ENCODE results near the gene ELMOD3.

The ELMOD3 gene

GRCh38 chr2:85354286-85355072 is at the start of gene ELMOD3, which contains the start of gene RETSAT (continued):
- TF ChIP-seq OSR2 (tag by site-specific recombination; IDR thresholded peaks at IDR 0.05) = no peak
- no peak for TF ChIP-seq ZBTB20 (tag by site-specific recombination; IDR thresholded peaks at IDR 0.05)
- TF ChIP-seq ZNF510 (tag by site-specific recombination; IDR thresholded peaks at IDR 0.05; ENCODE audit: insufficient replicate concordance) = no peak
- peak; percentile 71 for TF ChIP-seq PRDM10 (tag by site-specific recombination; IDR thresholded peaks at IDR 0.05)

- Histone ChIP-seq H3K4me3 (ENCODE audit: low read depth, low read length) (no peak overlapping the region), H3K36me3 (ENCODE audit: control insufficient read depth in 2 of 2, insufficient read depth in 1 of 2, low read length in 2 of 2) (peaks cover 0 to 26% of the 10 kb centered on the region in 2 experiments; a peak in 1 of 3 replicates), H3K4me1 (ENCODE audit: control insufficient read depth, insufficient read depth, low read length) (no peaks in the 10 kb centered on the region), H3K27ac (ENCODE audit: extremely low read depth, low read depth, low read length) (no peak overlapping the region), H3K9me3 (ENCODE audit: control insufficient read depth, insufficient read depth, low read depth, low read length) (no peaks in the 10 kb centered on the region)
- no peak for TF ChIP-seq EGR2 (tag by site-specific recombination; IDR thresholded peaks at IDR 0.05; ENCODE audit: low read depth)
- no peak for TF ChIP-seq ZBTB17 (tag by site-specific recombination; IDR thresholded peaks at IDR 0.05)
- no peak for TF ChIP-seq KLF17 (tag by site-specific recombination; IDR thresholded peaks at IDR 0.05)
- TF ChIP-seq ZFP69B (tag by site-specific recombination; IDR thresholded peaks at IDR 0.05) = no peak
- TF ChIP-seq ZNF350 (tag by site-specific recombination; IDR thresholded peaks at IDR 0.05) = no peak
- no peak for TF ChIP-seq ZNF174 (tag by site-specific recombination; IDR thresholded peaks at IDR 0.05)
- TF ChIP-seq KLF10 (tag by site-specific recombination; IDR thresholded peaks at IDR 0.05) = no peak
- no peak for TF ChIP-seq ZNF830 (tag by site-specific recombination; IDR thresholded peaks at IDR 0.05; ENCODE audit: low read depth)
- no peak for TF ChIP-seq BCL11B (tag by site-specific recombination; IDR thresholded peaks at IDR 0.05; ENCODE audit: low read depth)
- TF ChIP-seq MYNN (tag by site-specific recombination; IDR thresholded peaks at IDR 0.05; ENCODE audit: borderline replicate concordance) = no peak
- TF ChIP-seq ZNF221 (tag by site-specific recombination; IDR thresholded peaks at IDR 0.05; ENCODE audit: borderline replicate concordance) = no peak
- no peak for TF ChIP-seq ZBTB7A (tag by site-specific recombination; IDR thresholded peaks at IDR 0.05; ENCODE audit: low read depth)
- TF ChIP-seq ZNF146 (tag by site-specific recombination; IDR thresholded peaks at IDR 0.05) = no peak
- no peak for TF ChIP-seq ZSCAN30 (tag by site-specific recombination; IDR thresholded peaks at IDR 0.05)
- no peak for TF ChIP-seq SP2 (tag by site-specific recombination; IDR thresholded peaks at IDR 0.05)
- TF ChIP-seq ZNF658 (tag by site-specific recombination; IDR thresholded peaks at IDR 0.05) = no peak
- TF ChIP-seq PRDM4 (tag by site-specific recombination; IDR thresholded peaks at IDR 0.05) = no peak
- POLR2A ChIA-PET = no interaction called here
- CTCF ChIA-PET = no interaction called here
These were observed 47.1 kb upstream of the ELMOD3 start for GRCh38 chr2:85307527-85307897.

Measured in HEK293 (cell line).